Measurements from ENCODE around the gene MGAT4C. TPM values are rescaled to one million over a fixed set of nuclear protein-coding genes. Genes with fewer than 3 reads are reported as not detected.

The MGAT4C gene
- total and polyA plus RNA-seq, 2 of the 8 experiments (the other 6 are each of a cell fraction or from before 2014, with no cell fraction given) = 1.6 to 2.5 TPM

GRCh38 chr12:86283620-86284019 lies 27.4 kb upstream of the MGAT4C start:
- CTCF ChIA-PET (ENCODE audit: partially characterized antibody) = interaction anchor here (0.5 to 1.1 kb wide), 2 partner anchors 9 to 98 kb away, joined by 3 to 4 read pairs; no protein-coding TSS in a partner anchor
- POLR2A ChIA-PET (ENCODE audit: partially characterized antibody) = interaction anchor here (0.7 kb wide), 1 partner anchor 38 kb away, joined by 3 read pairs; no protein-coding TSS in a partner anchor
- WGBS, 2 experiments (ENCODE audit: extremely low coverage in 1 of 2, insufficient coverage in 1 of 2, insufficient read length in 1 of 2, insufficient replicate concordance in 2 of 2, low coverage in 1 of 2, low lambda C conversion rate in 2 of 2, missing lambda C conversion rate in 1 of 2) = 96% methylated on average over 2 of the region's 2 CpGs; no CpG with 5 or more reads in 1 of the 2 experiments
- Histone ChIP-seq H4K5ac (ENCODE audit: insufficient read length, low read depth, low read length) (no peak overlapping the region), H3K79me1 (ENCODE audit: low read depth, low read length) (no peaks in the 10 kb centered on the region), H2BK120ac (replicated peaks; ENCODE audit: low read depth, low read length) (no peak overlapping the region), H2BK5ac (ENCODE audit: low read depth, low read length) (no peak overlapping the region), H3K23ac (ENCODE audit: insufficient read length) (no peak overlapping the region), H2BK20ac (ENCODE audit: low read length) (no peak overlapping the region), H2AFZ (ENCODE audit: low read length) (no peak overlapping the region), H4K20me1 (replicated peaks in 1 of 2; ENCODE audit: control insufficient read depth in 1 of 2, insufficient read depth in 2 of 2, low read length in 2 of 2) (no peaks in the 10 kb centered on the region), H3K9me3 (ENCODE audit: insufficient read depth in 2 of 2, low read depth in 1 of 2, low read length in 1 of 2) (no peaks in the 10 kb centered on the region), H3K56ac (replicated peaks; ENCODE audit: insufficient read length, low read depth, low read length) (no peak overlapping the region), H2BK12ac (ENCODE audit: low read depth, low read length) (no peak overlapping the region), H3K4me1 (replicated peaks in 1 of 4; ENCODE audit: control insufficient read depth in 3 of 4, insufficient read depth in 4 of 4, low read length in 3 of 4) (no peaks in the 10 kb centered on the region), H3K18ac (ENCODE audit: extremely low read depth, low read length) (no peak overlapping the region), H2BK15ac (ENCODE audit: low read length) (no peak overlapping the region), H3K23me2 (ENCODE audit: low read depth, low read length) (no peaks in the 10 kb centered on the region), H3K79me2 (ENCODE audit: control insufficient read depth in 1 of 2, insufficient read depth in 2 of 2, low read length in 2 of 2) (no peaks in the 10 kb centered on the region), H4K91ac (replicated peaks; ENCODE audit: insufficient read length, low read length) (no peak overlapping the region), H3K4me2 (ENCODE audit: insufficient read depth in 1 of 2, low read depth in 2 of 2, low read length in 2 of 2) (no peak overlapping the region), H3K9ac (replicated peaks in 1 of 4; ENCODE audit: extremely low read depth in 1 of 4, low read depth in 3 of 4, low read length in 3 of 4) (no peak overlapping the region), H4K8ac (ENCODE audit: extremely low read depth, insufficient read depth, low read length) (no peak overlapping the region), H3K4ac (replicated peaks; ENCODE audit: insufficient read length, low read depth, low read length) (no peak overlapping the region), H3K4me3 (ENCODE audit: extremely low read depth in 1 of 4, insufficient read depth in 2 of 4, low read depth in 3 of 4, low read length in 4 of 4) (no peak overlapping the region), H3K14ac (ENCODE audit: insufficient read length) (no peak overlapping the region), H3K27me3 (replicated peaks in 1 of 4; ENCODE audit: control insufficient read depth in 3 of 4, extremely low read depth in 1 of 4, insufficient read depth in 3 of 4, low read length in 3 of 4) (no peaks in the 10 kb centered on the region), H2AK5ac (ENCODE audit: low read depth, low read length) (no peak overlapping the region), H3K27ac (ENCODE audit: low read depth, low read length) (no peak overlapping the region), H3K36me3 (ENCODE audit: control insufficient read depth in 2 of 4, insufficient read depth in 4 of 4, low read length in 3 of 4) (no peaks in the 10 kb centered on the region)
- no peak for FAIRE-seq
- DNase-seq (ENCODE audit: low read depth in 1 of 2, low spot score in 2 of 2) = no peak
- TF ChIP-seq EZH2 (IDR thresholded peaks at IDR 0.05; ENCODE audit: low read depth, low read length, severe bottlenecking) (no peak), YY1 (IDR thresholded peaks at IDR 0.05; ENCODE audit: low read depth, low read length) (no peak), HDAC6 (IDR thresholded peaks at IDR 0.05; ENCODE audit: low read depth, low read length) (no peak), JUN (IDR thresholded peaks at IDR 0.05; ENCODE audit: low read depth, low read length) (no peak), CTCF (IDR thresholded peaks at IDR 0.05; ENCODE audit: control extremely low read depth in 1 of 3, insufficient read depth in 1 of 3, low read depth in 1 of 3, low read length in 3 of 3) (no peak), RFX5 (IDR thresholded peaks at IDR 0.05; ENCODE audit: borderline replicate concordance, low read depth, low read length) (no peak), CBX5 (IDR thresholded peaks at IDR 0.05; ENCODE audit: low read depth, low read length) (no peak), CEBPB (IDR thresholded peaks at IDR 0.05; ENCODE audit: low read depth, low read length) (no peak), BACH1 (IDR thresholded peaks at IDR 0.05; ENCODE audit: low read length) (no peak)
- TF ChIP-seq, protein P1, sequence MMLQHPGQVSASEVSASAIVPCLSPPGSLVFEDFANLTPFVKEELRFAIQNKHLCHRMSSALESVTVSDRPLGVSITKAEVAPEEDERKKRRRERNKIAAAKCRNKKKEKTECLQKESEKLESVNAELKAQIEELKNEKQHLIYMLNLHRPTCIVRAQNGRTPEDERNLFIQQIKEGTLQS (IDR thresholded peaks at IDR 0.05; ENCODE audit: insufficient read depth, low read depth, low read length) = no peak
- TF ChIP-seq, protein P2, sequence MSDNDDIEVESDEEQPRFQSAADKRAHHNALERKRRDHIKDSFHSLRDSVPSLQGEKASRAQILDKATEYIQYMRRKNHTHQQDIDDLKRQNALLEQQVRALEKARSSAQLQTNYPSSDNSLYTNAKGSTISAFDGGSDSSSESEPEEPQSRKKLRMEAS (IDR thresholded peaks at IDR 0.05) = no peak

Data from H1 (cell line).